ENCODE results near the gene HNF4A. TPM values are rescaled to one million over a fixed set of nuclear protein-coding genes. Genes with fewer than 3 reads are reported as not detected.

HNF4A gene
- total and polyA plus RNA-seq, 2 of the 13 experiments (the other 11 are each of a cell fraction or from before 2014, with no cell fraction given), result 80.9 to 169 TPM

DNA sequence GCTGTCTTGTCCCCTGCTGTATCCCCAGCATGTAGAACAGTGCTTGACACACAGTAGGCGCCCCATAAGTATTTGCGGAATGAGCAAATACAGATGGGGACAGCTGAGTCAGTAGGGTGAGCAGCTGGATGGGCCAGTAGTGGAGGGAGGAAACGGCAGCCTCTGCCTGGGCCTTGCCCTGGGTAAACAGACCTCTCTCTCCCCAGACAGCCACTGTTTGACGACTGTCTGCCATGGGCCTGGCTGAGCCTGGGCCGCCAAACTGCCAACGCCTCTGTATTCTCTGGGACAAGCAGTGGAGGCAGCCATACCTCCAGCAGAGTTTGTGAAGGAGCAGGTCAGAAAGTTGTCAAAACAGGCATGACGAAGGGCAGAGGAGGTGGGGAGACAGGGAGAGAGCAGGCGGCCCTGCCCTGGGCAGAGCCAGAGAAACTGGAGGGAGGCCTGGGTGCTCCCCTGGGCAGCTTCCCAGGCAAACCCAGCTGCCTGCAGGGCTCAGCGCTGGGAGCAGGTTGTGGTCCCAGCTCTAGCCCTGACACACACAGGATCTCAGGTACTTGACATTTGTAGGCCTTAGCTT lies 15.2 kb downstream of the HNF4A start (continued):
- TF ChIP-seq, protein P1, sequence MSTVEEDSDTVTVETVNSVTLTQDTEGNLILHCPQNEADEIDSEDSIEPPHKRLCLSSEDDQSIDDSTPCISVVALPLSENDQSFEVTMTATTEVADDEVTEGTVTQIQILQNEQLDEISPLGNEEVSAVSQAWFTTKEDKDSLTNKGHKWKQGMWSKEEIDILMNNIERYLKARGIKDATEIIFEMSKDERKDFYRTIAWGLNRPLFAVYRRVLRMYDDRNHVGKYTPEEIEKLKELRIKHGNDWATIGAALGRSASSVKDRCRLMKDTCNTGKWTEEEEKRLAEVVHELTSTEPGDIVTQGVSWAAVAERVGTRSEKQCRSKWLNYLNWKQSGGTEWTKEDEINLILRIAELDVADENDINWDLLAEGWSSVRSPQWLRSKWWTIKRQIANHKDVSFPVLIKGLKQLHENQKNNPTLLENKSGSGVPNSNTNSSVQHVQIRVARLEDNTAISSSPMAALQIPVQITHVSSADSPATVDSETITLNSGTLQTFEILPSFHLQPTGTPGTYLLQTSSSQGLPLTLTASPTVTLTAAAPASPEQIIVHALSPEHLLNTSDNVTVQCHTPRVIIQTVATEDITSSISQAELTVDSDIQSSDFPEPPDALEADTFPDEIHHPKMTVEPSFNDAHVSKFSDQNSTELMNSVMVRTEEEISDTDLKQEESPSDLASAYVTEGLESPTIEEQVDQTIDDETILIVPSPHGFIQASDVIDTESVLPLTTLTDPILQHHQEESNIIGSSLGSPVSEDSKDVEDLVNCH (CRISPR knock-in tag; IDR thresholded peaks at IDR 0.05), result no peak
- TF ChIP-seq MLLT10 (CRISPR knock-in tag; IDR thresholded peaks at IDR 0.05), result no peak
- peak; percentile 68; the same call in 1 of the 2 replicates for TF ChIP-seq FOXK1 (CRISPR knock-in tag; IDR thresholded peaks at IDR 0.05; ENCODE audit: borderline replicate concordance, low read depth)
- TF ChIP-seq ZNF501 (CRISPR knock-in tag; IDR thresholded peaks at IDR 0.05), result peak; percentile 88
- TF ChIP-seq ZNF703 (CRISPR knock-in tag; IDR thresholded peaks at IDR 0.05; ENCODE audit: borderline replicate concordance), result no peak
- TF ChIP-seq ZNF282 (IDR thresholded peaks at IDR 0.05; ENCODE audit: partially characterized antibody), result no peak
- no peak for TF ChIP-seq ZFAT (CRISPR knock-in tag; conservative IDR thresholded peaks at IDR 0.05)
- peak; percentile 98 for TF ChIP-seq ZFX (CRISPR knock-in tag; IDR thresholded peaks at IDR 0.05; ENCODE audit: low read depth)
- TF ChIP-seq ZNF180 (CRISPR knock-in tag; IDR thresholded peaks at IDR 0.05; ENCODE audit: borderline replicate concordance, low read depth), result no peak
- TF ChIP-seq ELF4 (CRISPR knock-in tag; IDR thresholded peaks at IDR 0.05; ENCODE audit: borderline replicate concordance), result no peak; the same call in 1 of the 2 replicates
- no peak for TF ChIP-seq ZNF326 (CRISPR knock-in tag; IDR thresholded peaks at IDR 0.05; ENCODE audit: borderline replicate concordance)
- TF ChIP-seq, protein P2, sequence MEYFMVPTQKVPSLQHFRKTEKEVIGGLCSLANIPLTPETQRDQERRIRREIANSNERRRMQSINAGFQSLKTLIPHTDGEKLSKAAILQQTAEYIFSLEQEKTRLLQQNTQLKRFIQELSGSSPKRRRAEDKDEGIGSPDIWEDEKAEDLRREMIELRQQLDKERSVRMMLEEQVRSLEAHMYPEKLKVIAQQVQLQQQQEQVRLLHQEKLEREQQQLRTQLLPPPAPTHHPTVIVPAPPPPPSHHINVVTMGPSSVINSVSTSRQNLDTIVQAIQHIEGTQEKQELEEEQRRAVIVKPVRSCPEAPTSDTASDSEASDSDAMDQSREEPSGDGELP (IDR thresholded peaks at IDR 0.05; ENCODE audit: borderline replicate concordance, low read depth), result peak; percentile 99
- TF ChIP-seq JUN (CRISPR knock-in tag; IDR thresholded peaks at IDR 0.05), result no peak
- TF ChIP-seq, protein P3, sequence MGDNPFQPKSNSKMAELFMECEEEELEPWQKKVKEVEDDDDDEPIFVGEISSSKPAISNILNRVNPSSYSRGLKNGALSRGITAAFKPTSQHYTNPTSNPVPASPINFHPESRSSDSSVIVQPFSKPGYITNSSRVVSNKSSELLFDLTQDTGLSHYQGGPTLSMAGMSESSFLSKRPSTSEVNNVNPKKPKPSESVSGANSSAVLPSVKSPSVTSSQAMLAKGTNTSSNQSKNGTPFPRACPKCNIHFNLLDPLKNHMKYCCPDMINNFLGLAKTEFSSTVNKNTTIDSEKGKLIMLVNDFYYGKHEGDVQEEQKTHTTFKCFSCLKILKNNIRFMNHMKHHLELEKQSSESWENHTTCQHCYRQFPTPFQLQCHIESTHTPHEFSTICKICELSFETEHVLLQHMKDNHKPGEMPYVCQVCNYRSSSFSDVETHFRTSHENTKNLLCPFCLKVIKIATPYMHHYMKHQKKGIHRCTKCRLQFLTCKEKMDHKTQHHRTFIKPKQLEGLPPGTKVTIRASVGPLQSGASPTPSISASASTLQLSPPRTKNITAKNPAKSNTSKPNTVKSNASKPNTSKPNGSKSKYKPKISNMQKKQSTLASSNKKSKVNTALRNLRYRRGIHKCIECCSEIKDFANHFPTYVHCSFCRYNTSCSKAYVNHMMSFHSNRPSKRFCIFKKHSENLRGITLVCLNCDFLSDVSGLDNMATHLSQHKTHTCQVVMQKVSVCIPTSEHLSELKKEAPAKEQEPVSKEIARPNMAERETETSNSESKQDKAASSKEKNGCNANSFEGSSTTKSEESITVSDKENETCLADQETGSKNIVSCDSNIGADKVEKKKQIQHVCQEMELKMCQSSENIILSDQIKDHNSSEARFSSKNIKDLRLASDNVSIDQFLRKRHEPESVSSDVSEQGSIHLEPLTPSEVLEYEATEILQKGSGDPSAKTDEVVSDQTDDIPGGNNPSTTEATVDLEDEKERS (CRISPR knock-in tag; IDR thresholded peaks at IDR 0.05), result 0 out of 2 replicates have a peak, but pooled peaks have one; percentile 71
- TF ChIP-seq, protein P4, sequence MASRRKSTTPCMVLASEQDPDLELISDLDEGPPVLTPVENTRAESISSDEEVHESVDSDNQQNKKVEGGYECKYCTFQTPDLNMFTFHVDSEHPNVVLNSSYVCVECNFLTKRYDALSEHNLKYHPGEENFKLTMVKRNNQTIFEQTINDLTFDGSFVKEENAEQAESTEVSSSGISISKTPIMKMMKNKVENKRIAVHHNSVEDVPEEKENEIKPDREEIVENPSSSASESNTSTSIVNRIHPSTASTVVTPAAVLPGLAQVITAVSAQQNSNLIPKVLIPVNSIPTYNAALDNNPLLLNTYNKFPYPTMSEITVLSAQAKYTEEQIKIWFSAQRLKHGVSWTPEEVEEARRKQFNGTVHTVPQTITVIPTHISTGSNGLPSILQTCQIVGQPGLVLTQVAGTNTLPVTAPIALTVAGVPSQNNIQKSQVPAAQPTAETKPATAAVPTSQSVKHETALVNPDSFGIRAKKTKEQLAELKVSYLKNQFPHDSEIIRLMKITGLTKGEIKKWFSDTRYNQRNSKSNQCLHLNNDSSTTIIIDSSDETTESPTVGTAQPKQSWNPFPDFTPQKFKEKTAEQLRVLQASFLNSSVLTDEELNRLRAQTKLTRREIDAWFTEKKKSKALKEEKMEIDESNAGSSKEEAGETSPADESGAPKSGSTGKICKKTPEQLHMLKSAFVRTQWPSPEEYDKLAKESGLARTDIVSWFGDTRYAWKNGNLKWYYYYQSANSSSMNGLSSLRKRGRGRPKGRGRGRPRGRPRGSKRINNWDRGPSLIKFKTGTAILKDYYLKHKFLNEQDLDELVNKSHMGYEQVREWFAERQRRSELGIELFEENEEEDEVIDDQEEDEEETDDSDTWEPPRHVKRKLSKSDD (CRISPR knock-in tag; IDR thresholded peaks at IDR 0.05; ENCODE audit: low read depth), result no peak; the same call in 1 of the 2 replicates
- TF ChIP-seq, protein P5, sequence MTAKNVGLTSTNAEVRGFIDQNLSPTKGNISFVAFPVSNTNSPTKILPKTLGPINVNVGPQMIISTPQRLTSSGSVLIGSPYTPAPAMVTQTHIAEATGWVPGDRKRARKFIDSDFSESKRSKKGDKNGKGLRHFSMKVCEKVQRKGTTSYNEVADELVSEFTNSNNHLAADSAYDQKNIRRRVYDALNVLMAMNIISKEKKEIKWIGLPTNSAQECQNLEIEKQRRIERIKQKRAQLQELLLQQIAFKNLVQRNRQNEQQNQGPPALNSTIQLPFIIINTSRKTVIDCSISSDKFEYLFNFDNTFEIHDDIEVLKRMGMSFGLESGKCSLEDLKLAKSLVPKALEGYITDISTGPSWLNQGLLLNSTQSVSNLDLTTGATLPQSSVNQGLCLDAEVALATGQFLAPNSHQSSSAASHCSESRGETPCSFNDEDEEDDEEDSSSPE (CRISPR knock-in tag; IDR thresholded peaks at IDR 0.05), result peak; percentile 74
- TF ChIP-seq HOXA9 (CRISPR knock-in tag; IDR thresholded peaks at IDR 0.05; ENCODE audit: borderline replicate concordance), result no peak
- TF ChIP-seq TSC22D2 (CRISPR knock-in tag; IDR thresholded peaks at IDR 0.05; ENCODE audit: borderline replicate concordance), result 0 out of 2 replicates have a peak, but pooled peaks have one; percentile 18
- TF ChIP-seq SCMH1 (CRISPR knock-in tag; IDR thresholded peaks at IDR 0.05; ENCODE audit: borderline replicate concordance), result no peak
